Measurements from ENCODE around the gene TAS2R38. TPM values are rescaled to one million over a fixed set of nuclear protein-coding genes. Genes with fewer than 3 reads are reported as not detected.

Gene TAS2R38
- total RNA-seq, 2 donors from 2014 or later: not detected

DNA sequence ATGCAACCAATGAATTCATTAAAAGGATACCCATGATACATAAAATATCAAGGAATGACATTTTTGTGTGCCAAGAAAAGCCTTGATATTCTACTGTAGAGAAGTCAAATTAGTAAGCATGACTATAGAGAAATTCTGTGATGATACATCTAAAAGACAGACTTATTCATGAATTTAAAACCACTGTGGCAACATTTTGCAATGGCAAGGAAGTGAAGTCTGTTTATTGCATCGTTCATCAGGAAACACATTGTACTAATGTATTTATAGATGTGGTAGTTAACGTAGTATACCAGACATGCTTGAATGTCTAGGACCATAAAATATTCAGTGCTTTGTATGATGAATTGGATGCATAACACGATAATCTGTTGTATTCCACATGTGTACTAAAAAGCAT lies 17.5 kb downstream of the TAS2R38 start:
- WGBS, 2 experiments (ENCODE audit: insufficient coverage in 1 of 2, insufficient read length in 1 of 2): 95 to 100% methylated on average over 1 to 3 of the region's 3 CpGs
- no peak overlapping the region for H3K4me3 Mint-ChIP-seq

DNA sequence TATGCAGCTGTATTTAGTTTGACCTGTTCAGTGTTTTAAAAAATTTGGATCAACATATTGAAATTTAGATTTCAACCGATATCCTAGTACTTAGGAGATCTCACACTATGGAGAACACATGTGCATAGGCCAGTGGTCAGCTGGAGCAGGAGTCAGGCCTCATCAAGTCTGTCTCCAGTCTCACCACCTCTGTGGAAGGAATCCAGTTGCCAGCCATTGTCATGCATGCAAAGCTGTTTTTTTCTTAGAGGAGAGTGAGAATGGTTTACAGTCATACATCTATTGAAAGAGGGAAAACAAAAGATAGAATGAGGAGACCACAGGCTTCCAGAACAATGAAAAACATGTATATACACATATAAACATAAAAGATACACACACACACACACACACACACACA lies 19.2 kb downstream of the TAS2R38 start:
- Mint-ChIP-seq H3K4me1 (peaks cover 3% of the 10 kb centered on the region), H3K27me3 (ENCODE audit: insufficient read depth) (no peaks in the 10 kb centered on the region), H3K36me3 (ENCODE audit: low read depth) (no peaks in the 10 kb centered on the region), H3K27ac (no peak overlapping the region), H3K9me3 (peaks cover 1% of the 10 kb centered on the region), H3K4me3 (no peak overlapping the region)
- no peak overlapping the region for H3K4me3 ChIP-seq (ENCODE audit: low read length)
- no peak overlapping the region for H3K27ac ChIP-seq (ENCODE audit: low read depth, low read length)
- no peaks in the 10 kb centered on the region for H3K27me3 ChIP-seq (ENCODE audit: control insufficient read depth, insufficient read depth, low read length, poor library complexity, severe bottlenecking)
- no peaks in the 10 kb centered on the region for H3K36me3 ChIP-seq (ENCODE audit: control insufficient read depth, insufficient read depth, low read length)
- TF ChIP-seq, protein P1, sequence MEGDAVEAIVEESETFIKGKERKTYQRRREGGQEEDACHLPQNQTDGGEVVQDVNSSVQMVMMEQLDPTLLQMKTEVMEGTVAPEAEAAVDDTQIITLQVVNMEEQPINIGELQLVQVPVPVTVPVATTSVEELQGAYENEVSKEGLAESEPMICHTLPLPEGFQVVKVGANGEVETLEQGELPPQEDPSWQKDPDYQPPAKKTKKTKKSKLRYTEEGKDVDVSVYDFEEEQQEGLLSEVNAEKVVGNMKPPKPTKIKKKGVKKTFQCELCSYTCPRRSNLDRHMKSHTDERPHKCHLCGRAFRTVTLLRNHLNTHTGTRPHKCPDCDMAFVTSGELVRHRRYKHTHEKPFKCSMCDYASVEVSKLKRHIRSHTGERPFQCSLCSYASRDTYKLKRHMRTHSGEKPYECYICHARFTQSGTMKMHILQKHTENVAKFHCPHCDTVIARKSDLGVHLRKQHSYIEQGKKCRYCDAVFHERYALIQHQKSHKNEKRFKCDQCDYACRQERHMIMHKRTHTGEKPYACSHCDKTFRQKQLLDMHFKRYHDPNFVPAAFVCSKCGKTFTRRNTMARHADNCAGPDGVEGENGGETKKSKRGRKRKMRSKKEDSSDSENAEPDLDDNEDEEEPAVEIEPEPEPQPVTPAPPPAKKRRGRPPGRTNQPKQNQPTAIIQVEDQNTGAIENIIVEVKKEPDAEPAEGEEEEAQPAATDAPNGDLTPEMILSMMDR (conservative IDR thresholded peaks at IDR 0.05): no peak
- 72 to 100% methylated on average over 1 of the region's 1 CpG for WGBS, 2 experiments (ENCODE audit: insufficient coverage in 1 of 2, insufficient read length in 1 of 2)
- H3K9me3 ChIP-seq (ENCODE audit: control insufficient read depth, low read length): no peaks in the 10 kb centered on the region
- H3K4me1 ChIP-seq (ENCODE audit: control insufficient read depth, insufficient read depth, low read length): no peaks in the 10 kb centered on the region
- no peak for DNase-seq
- no peak overlapping the region for H3K9ac ChIP-seq (ENCODE audit: extremely low read depth, low read length, poor library complexity, severe bottlenecking)

More for the DNA sequence above, 17.5 kb downstream of the TAS2R38 start:
- H3K27ac ChIP-seq (ENCODE audit: low read depth, low read length): no peak overlapping the region
- no peak overlapping the region for H3K4me3 ChIP-seq (ENCODE audit: low read length)
- H3K36me3 Mint-ChIP-seq (ENCODE audit: low read depth): no peaks in the 10 kb centered on the region
- no peak overlapping the region for H3K27ac Mint-ChIP-seq
- no peaks in the 10 kb centered on the region for H3K9me3 ChIP-seq (ENCODE audit: control insufficient read depth, low read length)
- no peaks in the 10 kb centered on the region for H3K4me1 ChIP-seq (ENCODE audit: control insufficient read depth, insufficient read depth, low read length)
- H3K27me3 ChIP-seq (ENCODE audit: control insufficient read depth, insufficient read depth, low read length, poor library complexity, severe bottlenecking): no peaks in the 10 kb centered on the region
- TF ChIP-seq, protein P1 (conservative IDR thresholded peaks at IDR 0.05): no peak
- DNase-seq: no peak
- no peaks in the 10 kb centered on the region for H3K36me3 ChIP-seq (ENCODE audit: control insufficient read depth, insufficient read depth, low read length)
- H3K9me3 Mint-ChIP-seq: peaks cover 1% of the 10 kb centered on the region
- H3K9ac ChIP-seq (ENCODE audit: extremely low read depth, low read length, poor library complexity, severe bottlenecking): no peak overlapping the region
- peaks cover 3% of the 10 kb centered on the region for H3K4me1 Mint-ChIP-seq
- H3K27me3 Mint-ChIP-seq (ENCODE audit: insufficient read depth): no peaks in the 10 kb centered on the region

GRCh38 chr7:141952461-141952860 lies 21.1 kb downstream of the TAS2R38 start:
- WGBS, 2 experiments (ENCODE audit: insufficient coverage in 1 of 2, insufficient read length in 1 of 2): 80 to 100% methylated on average over 1 of the region's 1 CpG
- Mint-ChIP-seq H3K27me3 (ENCODE audit: insufficient read depth) (no peaks in the 10 kb centered on the region), H3K4me3 (no peak overlapping the region), H3K27ac (no peak overlapping the region), H3K9me3 (peaks cover 1% of the 10 kb centered on the region), H3K4me1 (peaks cover 3% of the 10 kb centered on the region), H3K36me3 (ENCODE audit: low read depth) (no peaks in the 10 kb centered on the region)
- Histone ChIP-seq H3K27ac (ENCODE audit: low read depth, low read length) (no peak overlapping the region), H3K9ac (ENCODE audit: extremely low read depth, low read length, poor library complexity, severe bottlenecking) (no peak overlapping the region), H3K27me3 (ENCODE audit: control insufficient read depth, insufficient read depth, low read length, poor library complexity, severe bottlenecking) (no peaks in the 10 kb centered on the region), H3K4me3 (ENCODE audit: low read length) (no peak overlapping the region), H3K4me1 (ENCODE audit: control insufficient read depth, insufficient read depth, low read length) (no peaks in the 10 kb centered on the region), H3K9me3 (ENCODE audit: control insufficient read depth, low read length) (no peaks in the 10 kb centered on the region), H3K36me3 (ENCODE audit: control insufficient read depth, insufficient read depth, low read length) (no peaks in the 10 kb centered on the region)
- TF ChIP-seq, protein P1 (conservative IDR thresholded peaks at IDR 0.05): no peak
- no peak for DNase-seq
